K562 (cell line): Measurements from ENCODE around the gene B4GALT5. TPM values are rescaled to one million over a fixed set of nuclear protein-coding genes. Genes with fewer than 3 reads are reported as not detected.
A peak's percentile ranks its signal among the peaks of the same experiment; 100 is the strongest.

Experiments
- ARHGAP35 ChIP-seq: fragments of 450-650 bp; IDR thresholded peaks from 2 replicates; pipeline ENCODE4 v1.6.1; 2018; ENCODE audit not compliant: partially characterized antibody
- EHMT2 ChIP-seq: fragments of 450-650 bp; IDR thresholded peaks from 2 replicates; pipeline ENCODE4 v1.6.1; 2018; ENCODE audit warnings: antibody characterized with exemption
- ESRRB ChIP-seq: fragments of 250-450 bp; sonication (Bioruptor Pico); IDR thresholded peaks from 2 replicates; pipeline ENCODE4 v1.5.0; 2020; ENCODE audit warnings: mild to moderate bottlenecking, moderate library complexity, borderline replicate concordance
- FOXK2 ChIP-seq, 2 experiments: fragments of 450-650 bp; IDR thresholded peaks in 1 of 2; conservative IDR thresholded peaks in 1 of 2; 2 replicates each; pipeline ENCODE4 v1.6.1; 2016; ENCODE audit warnings: low read depth in 2 of 2, mild to moderate bottlenecking in 1 of 2
- JUNB ChIP-seq: fragments of 450-650 bp; formaldehyde crosslinking; conservative IDR thresholded peaks from 2 replicates; pipeline ENCODE4 v1.4.0; 2020; ENCODE audit warnings: mild to moderate bottlenecking
- MAZ ChIP-seq, 2 experiments: fragments of 450-650 bp in 1 of 2; sonication (generic) in 1 of 2; formaldehyde crosslinking; IDR thresholded peaks in 1 of 2; conservative IDR thresholded peaks in 1 of 2; 2 replicates each; pipeline versions ENCODE4 v1.4.0 to v1.5.0; 2020; ENCODE audit warnings: mild to moderate bottlenecking in 1 of 2, missing genetic modification reagents in 1 of 2
- MEIS2 ChIP-seq: fragments of 450-650 bp; IDR thresholded peaks from 2 replicates; pipeline ENCODE4 v1.6.1; 2014; ENCODE audit warnings: mild to moderate bottlenecking; ENCODE audit not compliant: partially characterized antibody
- POLR3G ChIP-seq: IDR thresholded peaks from 2 replicates; pipeline ENCODE4 v1.6.1; 2011; ENCODE audit not compliant: insufficient read length, insufficient replicate concordance; ENCODE audit errors: extremely low read depth
- POU5F1 ChIP-seq: fragments of 150-350 bp; IDR thresholded peaks from 2 replicates; pipeline ENCODE4 v1.6.1; 2014; ENCODE audit warnings: borderline replicate concordance, low read length, low read depth, mild to moderate bottlenecking; ENCODE audit not compliant: partially characterized antibody
- RFX7 ChIP-seq: fragments of 250-450 bp; sonication (Bioruptor Pico); IDR thresholded peaks from 2 replicates; pipeline ENCODE4 v1.5.1; 2021; ENCODE audit warnings: mild to moderate bottlenecking
- SMARCC2 ChIP-seq: fragments of 450-650 bp; IDR thresholded peaks from 2 replicates; pipeline ENCODE4 v1.6.1; 2017; ENCODE audit warnings: antibody characterized with exemption, moderate library complexity, mild to moderate bottlenecking, low read depth
- ZNF124 ChIP-seq: sonication (generic); formaldehyde crosslinking; IDR thresholded peaks from 2 replicates; pipeline ENCODE4 v1.8.1; 2022; ENCODE audit warnings: missing genetic modification reagents
- ZNF174 ChIP-seq: fragments of 250-450 bp; sonication (Bioruptor Pico); IDR thresholded peaks from 2 replicates; pipeline ENCODE4 v1.4.0; 2020; ENCODE audit warnings: mild to moderate bottlenecking
- ZNF232 ChIP-seq: sonication (generic); formaldehyde crosslinking; IDR thresholded peaks from 2 replicates; pipeline ENCODE4 v1.8.0; 2022; ENCODE audit warnings: mild to moderate bottlenecking, missing genetic modification reagents
- ZNF592 ChIP-seq: fragments of 450-650 bp; IDR thresholded peaks from 2 replicates; pipeline ENCODE4 v1.6.1; 2017; ENCODE audit warnings: antibody characterized with exemption, mild to moderate bottlenecking
- polyA plus RNA-seq, 8 experiments: library from polyadenylated mRNA; depleted of rRNA in 4 of 8; stranded (reverse) in 5 of 8; unstranded in 3 of 8; fragments of >200 nt; fragmentation: Nextera tagmentation in 2 of 8; fragmentation: Illumina TruSeq in 1 of 8; extraction: Ambion mirVana in 2 of 8; extraction: Trizol in 1 of 8; gene quantifications; 2 replicates each; pipeline versions ENCODE4 v1.2.1 to v1.2.3, GENCODE V29; 2011 to 2014; ENCODE audit warnings: inconsistent platforms in 1 of 8, missing spikeins in 1 of 8
- total RNA-seq, 7 experiments: library from RNA; depleted of rRNA in 6 of 7; stranded (reverse); fragments of >200 nt in 6 of 7; fragmentation: Illumina TruSeq in 2 of 7; extraction: Trizol in 2 of 7; gene quantifications; 2 replicates each; pipeline versions ENCODE4 v1.2.1 to v1.2.3, GENCODE V29; 2011 to 2021; ENCODE audit warnings: low replicate concordance in 1 of 7
- TF ChIP-seq, protein P1 (sequence below): IDR thresholded peaks from 3 replicates; pipeline ENCODE4 v1.6.1; 2011; ENCODE audit warnings: borderline replicate concordance, mild to moderate bottlenecking, moderate library complexity; ENCODE audit not compliant: insufficient read length; ENCODE audit errors: extremely low read depth
- TF ChIP-seq, protein P2 (sequence below): fragments of 450-650 bp; formaldehyde crosslinking; IDR thresholded peaks from 2 replicates; pipeline ENCODE4 v1.4.0; 2020; ENCODE audit warnings: mild to moderate bottlenecking, mixed read lengths

B4GALT5 gene
- total and polyA plus RNA-seq, 9 of the 15 experiments (the other 6 are each of a cell fraction or from before 2014, with no cell fraction given), result 8.5 to 32.6 (median 23.4) TPM

GRCh38 chr20:49677777-49678758 is 35.6 kb downstream of the B4GALT5 start (continued):
- TF ChIP-seq, protein P1, sequence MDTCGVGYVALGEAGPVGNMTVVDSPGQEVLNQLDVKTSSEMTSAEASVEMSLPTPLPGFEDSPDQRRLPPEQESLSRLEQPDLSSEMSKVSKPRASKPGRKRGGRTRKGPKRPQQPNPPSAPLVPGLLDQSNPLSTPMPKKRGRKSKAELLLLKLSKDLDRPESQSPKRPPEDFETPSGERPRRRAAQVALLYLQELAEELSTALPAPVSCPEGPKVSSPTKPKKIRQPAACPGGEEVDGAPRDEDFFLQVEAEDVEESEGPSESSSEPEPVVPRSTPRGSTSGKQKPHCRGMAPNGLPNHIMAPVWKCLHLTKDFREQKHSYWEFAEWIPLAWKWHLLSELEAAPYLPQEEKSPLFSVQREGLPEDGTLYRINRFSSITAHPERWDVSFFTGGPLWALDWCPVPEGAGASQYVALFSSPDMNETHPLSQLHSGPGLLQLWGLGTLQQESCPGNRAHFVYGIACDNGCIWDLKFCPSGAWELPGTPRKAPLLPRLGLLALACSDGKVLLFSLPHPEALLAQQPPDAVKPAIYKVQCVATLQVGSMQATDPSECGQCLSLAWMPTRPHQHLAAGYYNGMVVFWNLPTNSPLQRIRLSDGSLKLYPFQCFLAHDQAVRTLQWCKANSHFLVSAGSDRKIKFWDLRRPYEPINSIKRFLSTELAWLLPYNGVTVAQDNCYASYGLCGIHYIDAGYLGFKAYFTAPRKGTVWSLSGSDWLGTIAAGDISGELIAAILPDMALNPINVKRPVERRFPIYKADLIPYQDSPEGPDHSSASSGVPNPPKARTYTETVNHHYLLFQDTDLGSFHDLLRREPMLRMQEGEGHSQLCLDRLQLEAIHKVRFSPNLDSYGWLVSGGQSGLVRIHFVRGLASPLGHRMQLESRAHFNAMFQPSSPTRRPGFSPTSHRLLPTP, result peak; percentile 46
- TF ChIP-seq ZNF592 (peak; percentile 41; the same call in 1 of the 2 replicates), ZNF232 (no peak), ESRRB (CRISPR knock-in tag) (no peak), ZNF124 (CRISPR knock-in tag) (no peak), JUNB (CRISPR knock-in tag) (no peak), RFX7 (CRISPR knock-in tag) (no peak), FOXK2 (conservative IDR thresholded peaks at IDR 0.05 in 1 of 2, IDR thresholded peaks at IDR 0.05 in 1 of 2; ENCODE audit: low read depth in 2 of 2) (no peak), EHMT2 (no peak; the same call in 1 of the 2 replicates), SMARCC2 (peak; percentile 79; the same call in 1 of the 2 replicates), POU5F1 (no peak), POLR3G (no peak), MAZ (CRISPR knock-in tag; conservative IDR thresholded peaks at IDR 0.05 in 1 of 2, IDR thresholded peaks at IDR 0.05 in 1 of 2) (0 out of 4 replicates have a peak, but pooled peaks of 1 of the 2 experiments have one; percentile 10), ARHGAP35 (no peak), ZNF174 (CRISPR knock-in tag) (no peak), MEIS2 (peak; percentile 68)
- TF ChIP-seq, protein P2, sequence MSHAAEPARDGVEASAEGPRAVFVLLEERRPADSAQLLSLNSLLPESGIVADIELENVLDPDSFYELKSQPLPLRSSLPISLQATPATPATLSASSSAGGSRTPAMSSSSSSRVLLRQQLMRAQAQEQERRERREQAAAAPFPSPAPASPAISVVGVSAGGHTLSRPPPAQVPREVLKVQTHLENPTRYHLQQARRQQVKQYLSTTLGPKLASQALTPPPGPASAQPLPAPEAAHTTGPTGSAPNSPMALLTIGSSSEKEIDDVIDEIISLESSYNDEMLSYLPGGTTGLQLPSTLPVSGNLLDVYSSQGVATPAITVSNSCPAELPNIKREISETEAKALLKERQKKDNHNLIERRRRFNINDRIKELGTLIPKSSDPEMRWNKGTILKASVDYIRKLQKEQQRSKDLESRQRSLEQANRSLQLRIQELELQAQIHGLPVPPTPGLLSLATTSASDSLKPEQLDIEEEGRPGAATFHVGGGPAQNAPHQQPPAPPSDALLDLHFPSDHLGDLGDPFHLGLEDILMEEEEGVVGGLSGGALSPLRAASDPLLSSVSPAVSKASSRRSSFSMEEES (CRISPR knock-in tag), result no peak
